GM12878 (cell line): Measurements from ENCODE around the gene ZNF165. TPM values are rescaled to one million over a fixed set of nuclear protein-coding genes. Genes with fewer than 3 reads are reported as not detected.

ENCODE experiments used
- BRCA1 ChIP-seq: IDR thresholded peaks from 2 replicates; pipeline ENCODE4 v1.6.1; 2011; ENCODE audit warnings: low read depth, low read length, improper control_type of control experiment
- CTCF ChIP-seq, 3 experiments: IDR thresholded peaks in 2 of 3; conservative IDR thresholded peaks in 1 of 3; 2 replicates each; pipeline ENCODE4 v1.5.1; 2011; ENCODE audit warnings: low read depth in 3 of 3, low read length in 3 of 3, mild to moderate bottlenecking in 3 of 3, control low read depth in 2 of 3, moderate library complexity in 2 of 3, inconsistent platforms in 1 of 3, mixed read lengths in 1 of 3; ENCODE audit not compliant: control insufficient read depth in 2 of 3, insufficient read depth in 1 of 3; ENCODE audit errors: extremely low read depth in 1 of 3
- GABPA ChIP-seq: IDR thresholded peaks from 2 replicates; pipeline ENCODE4 v1.6.1; 2014; ENCODE audit warnings: antibody characterized with exemption, low read depth, mild to moderate bottlenecking, inconsistent platforms
- NFYB ChIP-seq: IDR thresholded peaks from 2 replicates; pipeline ENCODE4 v1.6.1; 2011; ENCODE audit warnings: low read depth, mild to moderate bottlenecking, low read length, improper control_type of control experiment, moderate library complexity; ENCODE audit not compliant: insufficient read depth
- POLR2A ChIP-seq: IDR thresholded peaks from 2 replicates; pipeline ENCODE4 v1.6.1; 2011; ENCODE audit warnings: low read depth, mild to moderate bottlenecking, low read length
- POLR2AphosphoS5 ChIP-seq: IDR thresholded peaks from 2 replicates; pipeline ENCODE4 v1.6.1; 2011; ENCODE audit warnings: mild to moderate bottlenecking, low read length, inconsistent platforms
- SKIL ChIP-seq: fragments of 450-650 bp; IDR thresholded peaks from 2 replicates; pipeline ENCODE4 v1.6.1; 2017; ENCODE audit warnings: mild to moderate bottlenecking, low read depth, inconsistent platforms; ENCODE audit not compliant: poor library complexity, severe bottlenecking
- SMAD1 ChIP-seq: fragments of 450-650 bp; IDR thresholded peaks from 2 replicates; pipeline ENCODE4 v1.6.1; 2018; ENCODE audit warnings: mild to moderate bottlenecking, low read depth; ENCODE audit not compliant: partially characterized antibody
- USF1 ChIP-seq: IDR thresholded peaks from 2 replicates; pipeline ENCODE4 v1.6.1; 2011; ENCODE audit warnings: borderline replicate concordance, low read depth, mild to moderate bottlenecking, moderate library complexity, mixed read lengths, low read length; ENCODE audit not compliant: insufficient read depth; ENCODE audit errors: extremely low read length
- ZBED1 ChIP-seq: IDR thresholded peaks from 2 replicates; pipeline ENCODE4 v1.6.1; 2016; ENCODE audit warnings: borderline replicate concordance
- ZNF384 ChIP-seq: IDR thresholded peaks from 2 replicates; pipeline ENCODE4 v1.6.1; 2012; ENCODE audit warnings: low read depth, mild to moderate bottlenecking, low read length, improper control_type of control experiment, borderline replicate concordance
- ZNF687 ChIP-seq: fragments of 450-650 bp; IDR thresholded peaks from 2 replicates; pipeline ENCODE4 v1.6.1; 2017; ENCODE audit warnings: mild to moderate bottlenecking, moderate library complexity
- polyA plus RNA-seq, 11 experiments: library from polyadenylated mRNA; depleted of rRNA in 4 of 11; unstranded in 6 of 11; stranded (reverse) in 5 of 11; fragments of >200 nt; fragmentation: Nextera tagmentation in 4 of 11; fragmentation: Illumina TruSeq in 1 of 11; extraction: Ambion mirVana in 4 of 11; extraction: Trizol in 1 of 11; gene quantifications; 1 replicate in 1 of 11; 2 replicates in 10 of 11; pipeline versions ENCODE4 v1.2.1 to v1.2.3, GENCODE V29; 2011 to 2016; ENCODE audit warnings: inconsistent platforms in 2 of 11, missing spikeins in 2 of 11, low read depth in 1 of 11
- total RNA-seq, 4 experiments: library from RNA; depleted of rRNA in 3 of 4; stranded (reverse); fragments of >200 nt in 3 of 4; fragmentation: Illumina TruSeq in 1 of 4; extraction: Trizol in 1 of 4; gene quantifications; 2 replicates each; pipeline versions ENCODE4 v1.2.1 to v1.2.3, GENCODE V29; 2013 to 2021
- TF ChIP-seq, protein P1 (sequence below): IDR thresholded peaks from 2 replicates; pipeline ENCODE4 v1.6.1; 2011; ENCODE audit warnings: low read depth, low read length, improper control_type of control experiment, borderline replicate concordance
- TF ChIP-seq, protein P2 (sequence below): fragments of 450-650 bp; formaldehyde crosslinking; IDR thresholded peaks from 2 replicates; pipeline ENCODE4 v1.5.0; 2022; ENCODE audit warnings: mild to moderate bottlenecking, missing genetic modification characterization

The ZNF165 gene
- total and polyA plus RNA-seq, 10 of the 15 experiments (the other 5 are each of a cell fraction or from before 2014, with no cell fraction given): 1.1 to 5.0 (median 2.9) TPM

DNA sequence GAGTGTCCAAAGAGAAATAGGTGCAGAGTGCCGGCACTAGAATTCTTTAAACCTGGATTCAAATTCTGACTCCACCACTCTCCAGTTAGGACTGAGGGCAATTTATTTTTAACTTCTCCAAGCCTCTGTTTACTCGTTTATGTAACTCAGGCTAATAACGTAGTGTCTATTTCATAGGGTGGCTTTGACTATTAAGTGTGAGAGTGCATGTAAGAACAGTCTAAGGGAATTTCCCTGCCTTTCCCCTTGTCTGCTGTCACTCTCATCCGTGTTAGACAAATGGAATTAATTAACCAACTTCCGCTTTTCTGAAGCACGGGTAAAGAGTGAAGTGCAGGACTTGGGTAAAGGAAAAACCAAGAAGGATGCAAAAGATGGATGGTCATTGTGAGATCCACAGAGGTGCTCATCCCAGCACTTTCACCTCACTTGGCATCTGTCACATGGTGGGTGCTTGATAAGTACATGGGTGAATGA lies 57.2 kb downstream of the ZNF165 start (continued):
- TF ChIP-seq CTCF (IDR thresholded peaks at IDR 0.05 in 2 of 3, conservative IDR thresholded peaks at IDR 0.05 in 1 of 3; ENCODE audit: control insufficient read depth in 2 of 3, extremely low read depth in 1 of 3, insufficient read depth in 1 of 3, low read depth in 3 of 3, low read length in 3 of 3): no peak
- no peak for TF ChIP-seq BRCA1
- TF ChIP-seq, protein P1, sequence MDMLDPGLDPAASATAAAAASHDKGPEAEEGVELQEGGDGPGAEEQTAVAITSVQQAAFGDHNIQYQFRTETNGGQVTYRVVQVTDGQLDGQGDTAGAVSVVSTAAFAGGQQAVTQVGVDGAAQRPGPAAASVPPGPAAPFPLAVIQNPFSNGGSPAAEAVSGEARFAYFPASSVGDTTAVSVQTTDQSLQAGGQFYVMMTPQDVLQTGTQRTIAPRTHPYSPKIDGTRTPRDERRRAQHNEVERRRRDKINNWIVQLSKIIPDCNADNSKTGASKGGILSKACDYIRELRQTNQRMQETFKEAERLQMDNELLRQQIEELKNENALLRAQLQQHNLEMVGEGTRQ: no peak
- TF ChIP-seq ZNF384: no peak
- no peak for TF ChIP-seq NFYB
- TF ChIP-seq POLR2A: no peak
- peak; percentile 19; the same call in 1 of the 2 replicates for TF ChIP-seq POLR2AphosphoS5
- no peak for TF ChIP-seq ZBED1
- TF ChIP-seq, protein P2, sequence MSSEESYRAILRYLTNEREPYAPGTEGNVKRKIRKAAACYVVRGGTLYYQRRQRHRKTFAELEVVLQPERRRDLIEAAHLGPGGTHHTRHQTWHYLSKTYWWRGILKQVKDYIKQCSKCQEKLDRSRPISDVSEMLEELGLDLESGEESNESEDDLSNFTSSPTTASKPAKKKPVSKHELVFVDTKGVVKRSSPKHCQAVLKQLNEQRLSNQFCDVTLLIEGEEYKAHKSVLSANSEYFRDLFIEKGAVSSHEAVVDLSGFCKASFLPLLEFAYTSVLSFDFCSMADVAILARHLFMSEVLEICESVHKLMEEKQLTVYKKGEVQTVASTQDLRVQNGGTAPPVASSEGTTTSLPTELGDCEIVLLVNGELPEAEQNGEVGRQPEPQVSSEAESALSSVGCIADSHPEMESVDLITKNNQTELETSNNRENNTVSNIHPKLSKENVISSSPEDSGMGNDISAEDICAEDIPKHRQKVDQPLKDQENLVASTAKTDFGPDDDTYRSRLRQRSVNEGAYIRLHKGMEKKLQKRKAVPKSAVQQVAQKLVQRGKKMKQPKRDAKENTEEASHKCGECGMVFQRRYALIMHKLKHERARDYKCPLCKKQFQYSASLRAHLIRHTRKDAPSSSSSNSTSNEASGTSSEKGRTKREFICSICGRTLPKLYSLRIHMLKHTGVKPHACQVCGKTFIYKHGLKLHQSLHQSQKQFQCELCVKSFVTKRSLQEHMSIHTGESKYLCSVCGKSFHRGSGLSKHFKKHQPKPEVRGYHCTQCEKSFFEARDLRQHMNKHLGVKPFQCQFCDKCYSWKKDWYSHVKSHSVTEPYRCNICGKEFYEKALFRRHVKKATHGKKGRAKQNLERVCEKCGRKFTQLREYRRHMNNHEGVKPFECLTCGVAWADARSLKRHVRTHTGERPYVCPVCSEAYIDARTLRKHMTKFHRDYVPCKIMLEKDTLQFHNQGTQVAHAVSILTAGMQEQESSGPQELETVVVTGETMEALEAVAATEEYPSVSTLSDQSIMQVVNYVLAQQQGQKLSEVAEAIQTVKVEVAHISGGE (CRISPR knock-in tag): no peak
- peak; percentile 41; the same call in 1 of the 2 replicates for TF ChIP-seq GABPA
- no peak for TF ChIP-seq USF1
- TF ChIP-seq ZNF687: 0 out of 2 replicates have a peak, but pooled peaks have one; percentile 16
- TF ChIP-seq SMAD1: no peak
- peak; percentile 92 for TF ChIP-seq SKIL
